Neural cell (in vitro differentiated cells): ENCODE results near the gene COQ8B. TPM values are rescaled to one million over a fixed set of nuclear protein-coding genes. Genes with fewer than 3 reads are reported as not detected.

Experiments
- H2AFZ ChIP-seq: fragments of 200-600, 300-800 bp; sonication (generic), shearing (Covaris generic); 2 replicates; pipeline ENCODE4 v1.6.0; 2014; ENCODE audit warnings: low read depth, mild to moderate bottlenecking, antibody characterized with exemption, low read length, moderate library complexity
- H3F3A ChIP-seq: fragments of 200-600 bp; shearing (Covaris generic); 2 replicates; pipeline ENCODE4 v1.6.1; 2016; ENCODE audit warnings: mild to moderate bottlenecking, moderate library complexity, mixed read lengths, antibody characterized with exemption, low read length; ENCODE audit not compliant: insufficient read depth, poor library complexity, severe bottlenecking
- H3K27ac ChIP-seq: fragments of 200-600, 300-800 bp; sonication (generic), shearing (Covaris generic); 2 replicates; pipeline ENCODE4 v1.5.1; 2014; ENCODE audit warnings: mild to moderate bottlenecking, low read length, moderate library complexity
- H3K27me3 ChIP-seq: fragments of 300-800, 200-600 bp; sonication (generic), shearing (Covaris generic); 2 replicates; pipeline ENCODE4 v1.6.0; 2014; ENCODE audit warnings: mild to moderate bottlenecking, low read depth, low read length, moderate library complexity; ENCODE audit not compliant: insufficient read depth
- H3K36me3 ChIP-seq: fragments of 300-800, 200-600 bp; sonication (generic), shearing (Covaris generic); 2 replicates; pipeline ENCODE4 v1.5.1; 2014; ENCODE audit warnings: mild to moderate bottlenecking, antibody characterized with exemption, low read length, moderate library complexity; ENCODE audit not compliant: insufficient read depth
- H3K4me2 ChIP-seq: fragments of 300-800, 200-600 bp; sonication (generic), shearing (Covaris generic); 2 replicates; pipeline ENCODE4 v1.6.0; 2014; ENCODE audit warnings: mild to moderate bottlenecking, low read length
- H3K4me3 ChIP-seq: fragments of 300-800, 200-600 bp; sonication (generic), shearing (Covaris generic); 2 replicates; pipeline ENCODE4 v1.5.1; 2014; ENCODE audit warnings: mild to moderate bottlenecking, low read length, moderate library complexity
- H3K79me2 ChIP-seq: fragments of 200-600 bp; shearing (Covaris generic); replicated peaks from 2 replicates; pipeline ENCODE4 v1.6.0; 2014; ENCODE audit warnings: mild to moderate bottlenecking, low read length, moderate library complexity; ENCODE audit not compliant: insufficient read depth
- H3K9ac ChIP-seq: fragments of 300-800, 200-600 bp; sonication (generic), shearing (Covaris generic); 2 replicates; pipeline ENCODE4 v1.6.1; 2016; ENCODE audit warnings: mild to moderate bottlenecking, low read length, mixed read lengths
- H3K9me2 ChIP-seq: fragments of 200-600 bp; shearing (Covaris generic); 2 replicates; pipeline ENCODE4 v1.6.1; 2016; ENCODE audit warnings: mild to moderate bottlenecking, low read length, mixed read lengths; ENCODE audit not compliant: insufficient read depth
- H3K9me3 ChIP-seq: fragments of 200-600, 300-800 bp; sonication (generic), shearing (Covaris generic); 2 replicates; pipeline ENCODE4 v1.6.1; 2016; ENCODE audit warnings: mild to moderate bottlenecking, mixed run types, low read length, moderate library complexity, mixed read lengths
- H4K20me1 ChIP-seq: fragments of 200-600 bp; shearing (Covaris generic); 2 replicates; pipeline ENCODE4 v1.6.1; 2016; ENCODE audit warnings: mild to moderate bottlenecking, mixed run types; ENCODE audit not compliant: insufficient read depth
- CTCF ChIP-seq: fragments of 450-650 bp; IDR thresholded peaks from 2 replicates; pipeline ENCODE4 v1.5.1; 2014; ENCODE audit warnings: antibody characterized with exemption, mild to moderate bottlenecking, moderate library complexity; ENCODE audit not compliant: poor library complexity, severe bottlenecking
- EP300 ChIP-seq: fragments of 450-650 bp; conservative IDR thresholded peaks from 2 replicates; pipeline ENCODE4 v1.6.1; 2014; ENCODE audit warnings: antibody characterized with exemption, mild to moderate bottlenecking, moderate library complexity; ENCODE audit not compliant: poor library complexity, severe bottlenecking
- EZH2 ChIP-seq: fragments of 200-600, 300-800 bp; shearing (Covaris generic), sonication (generic); IDR thresholded peaks from 2 replicates; pipeline ENCODE4 v1.6.1; 2014; ENCODE audit warnings: antibody characterized with exemption, low read length, borderline replicate concordance, mild to moderate bottlenecking; ENCODE audit not compliant: insufficient read depth, poor library complexity, severe bottlenecking
- MXI1 ChIP-seq: fragments of 450-650 bp; conservative IDR thresholded peaks from 2 replicates; pipeline ENCODE4 v1.6.1; 2014; ENCODE audit warnings: antibody characterized with exemption, mild to moderate bottlenecking; ENCODE audit not compliant: poor library complexity, severe bottlenecking
- POLR2AphosphoS5 ChIP-seq: IDR thresholded peaks from 2 replicates; pipeline ENCODE4 v1.6.1; 2012
- RAD21 ChIP-seq: fragments of 450-650 bp; conservative IDR thresholded peaks from 2 replicates; pipeline ENCODE4 v1.6.1; 2014; ENCODE audit warnings: antibody characterized with exemption, mild to moderate bottlenecking, moderate library complexity
- REST ChIP-seq: IDR thresholded peaks from 2 replicates; pipeline ENCODE4 v1.6.1; 2012; ENCODE audit warnings: borderline replicate concordance
- SMC3 ChIP-seq: fragments of 450-650 bp; conservative IDR thresholded peaks from 2 replicates; pipeline ENCODE4 v1.6.1; 2014; ENCODE audit warnings: antibody characterized with exemption, mild to moderate bottlenecking, moderate library complexity; ENCODE audit not compliant: poor library complexity
- TAF1 ChIP-seq: IDR thresholded peaks from 2 replicates; pipeline ENCODE4 v1.6.1; 2012; ENCODE audit warnings: low read depth
- polyA plus RNA-seq: library from polyadenylated mRNA; depleted of rRNA; stranded (reverse); fragments of >200 nt; gene quantifications from 2 replicates; pipeline ENCODE4 v1.2.3, GENCODE V29; 2014

The COQ8B gene
- polyA plus RNA-seq, 1 donor from 2014 or later: 83.2 TPM

GRCh38 chr19:40763963-40764362 lies 47.3 kb upstream of the COQ8B start:
- H3K9me2 ChIP-seq: no peaks in the 10 kb centered on the region
- H3K36me3 ChIP-seq: no peaks in the 10 kb centered on the region
- no peaks in the 10 kb centered on the region for H3K79me2 ChIP-seq
- H3K9ac ChIP-seq: no peak overlapping the region
- no peak overlapping the region for H2AFZ ChIP-seq
- no peaks in the 10 kb centered on the region for H4K20me1 ChIP-seq
- no peak overlapping the region for H3K4me2 ChIP-seq
- H3K27ac ChIP-seq: no peak overlapping the region
- TF ChIP-seq POLR2AphosphoS5 (no peak), EP300 (no peak), TAF1 (no peak), CTCF (no peak), SMC3 (no peak), EZH2 (no peak), REST (no peak), RAD21 (no peak)
- H3K27me3 ChIP-seq: no peaks in the 10 kb centered on the region
- H3F3A ChIP-seq: no peaks in the 10 kb centered on the region
- no peak overlapping the region for H3K4me3 ChIP-seq
- H3K9me3 ChIP-seq: no peaks in the 10 kb centered on the region

- no peak overlapping the region for H3K4me2 ChIP-seq
- no peaks in the 10 kb centered on the region for H3K27me3 ChIP-seq
- no peaks in the 10 kb centered on the region for H3K9me2 ChIP-seq
- no peak overlapping the region for H2AFZ ChIP-seq
- H3K36me3 ChIP-seq: no peaks in the 10 kb centered on the region
- no peak overlapping the region for H3K4me3 ChIP-seq
- H3K9me3 ChIP-seq: no peaks in the 10 kb centered on the region
- TF ChIP-seq POLR2AphosphoS5: no peak
- no peaks in the 10 kb centered on the region for H3F3A ChIP-seq
- no peak overlapping the region for H3K9ac ChIP-seq
- no peak overlapping the region for H3K27ac ChIP-seq
- no peaks in the 10 kb centered on the region for H3K79me2 ChIP-seq
- H4K20me1 ChIP-seq: no peaks in the 10 kb centered on the region
Measured at GRCh38 chr19:40763526-40763925, 46.8 kb upstream of the COQ8B start.

GRCh38 chr19:40762754-40763470 lies 46.2 kb upstream of the COQ8B start:
- Histone ChIP-seq H3K9me3 (no peaks in the 10 kb centered on the region), H3K4me3 (no peak overlapping the region), H3K36me3 (no peaks in the 10 kb centered on the region), H2AFZ (no peak overlapping the region), H3K27ac (no peak overlapping the region), H3K79me2 (no peaks in the 10 kb centered on the region), H4K20me1 (no peaks in the 10 kb centered on the region), H3F3A (no peaks in the 10 kb centered on the region), H3K9me2 (no peaks in the 10 kb centered on the region), H3K27me3 (no peaks in the 10 kb centered on the region), H3K9ac (no peak overlapping the region), H3K4me2 (no peak overlapping the region)
- TF ChIP-seq SMC3: no peak
- no peak for TF ChIP-seq EZH2
- TF ChIP-seq REST: no peak
- no peak for TF ChIP-seq MXI1
- TF ChIP-seq CTCF: no peak
- no peak for TF ChIP-seq TAF1
- no peak for TF ChIP-seq POLR2AphosphoS5
